Body of pancreas (tissue), 4 donors: ENCODE results near the gene CC2D2B.

Experiments
- CTCF ChIP-seq, 7 experiments: fragments of 450-650 bp in 4 of 7; fragments of 200-600 bp in 3 of 7; sonication (generic) in 3 of 7; IDR thresholded peaks; one replicate each; pipeline ENCODE4 v1.5.1; 2016 to 2019; ENCODE audit warnings: antibody characterized with exemption in 7 of 7
- POLR2A ChIP-seq, 3 donors: fragments of 450-650 bp; IDR thresholded peaks; one replicate each; pipeline ENCODE4 v1.6.1; 2016; ENCODE audit warnings: antibody characterized with exemption in 3 of 3, mild to moderate bottlenecking in 2 of 3

DNA sequence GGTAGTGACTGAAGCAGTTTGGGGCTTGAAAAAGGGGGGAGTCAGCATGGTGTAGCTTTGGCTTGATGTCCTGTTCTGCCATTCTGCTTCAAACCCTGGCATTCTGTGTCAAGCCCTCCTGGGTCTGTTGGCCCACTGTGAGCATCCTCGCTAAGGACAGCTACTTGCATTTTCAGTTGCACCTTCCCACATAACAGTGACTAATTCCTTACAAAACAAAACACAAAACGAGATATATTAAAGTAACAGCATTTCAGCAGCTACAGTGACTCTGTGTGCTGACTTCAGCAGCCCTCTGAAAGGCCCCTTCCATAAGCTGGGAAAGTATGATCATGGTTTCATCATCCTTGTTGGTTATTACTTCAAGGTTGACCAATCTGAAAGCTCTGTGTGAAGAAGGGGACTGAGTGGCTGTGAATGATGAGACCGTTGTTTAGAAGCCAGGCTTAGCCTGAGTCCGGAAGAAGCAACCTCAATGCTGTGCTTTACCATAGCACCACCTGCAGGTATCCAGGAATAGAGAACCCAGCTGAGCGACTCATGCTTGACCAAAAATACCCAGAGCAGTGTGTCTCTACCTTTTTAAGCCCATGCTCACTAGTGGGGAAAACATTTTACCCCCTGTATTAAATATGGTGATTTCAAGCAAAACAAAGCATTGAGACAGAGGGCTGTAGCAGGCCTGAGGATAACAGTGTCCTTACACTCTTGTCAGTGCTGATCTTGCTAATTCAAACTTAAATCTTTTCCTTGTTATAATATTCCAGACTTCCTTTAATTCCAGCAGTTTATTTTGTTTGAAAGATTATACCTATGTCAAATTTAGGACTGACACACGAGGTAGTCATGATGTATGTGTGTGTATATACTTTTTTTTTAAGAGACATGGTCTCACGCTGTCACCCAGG is 42.6 kb upstream of the CC2D2B start:
- TF ChIP-seq CTCF (IDR thresholded peaks at IDR 0.05) (peak in 5 of 7 experiments; percentile 21 to 42 (median 33)), POLR2A (IDR thresholded peaks at IDR 0.05) (no peak)
